LNCaP clone FGC (cell line): Measurements from ENCODE around the gene FGF9.

Source experiments
- DNase-seq: peaks from one replicate; pipeline ENCODE4 v3.0.0-alpha.2; 2011; ENCODE audit warnings: low read depth
- H3K4me3 ChIP-seq: 2 replicates; pipeline ENCODE4 v1.5.1; 2011; ENCODE audit warnings: mild to moderate bottlenecking, low read depth, low read length, control low read depth
- TF ChIP-seq, protein P1 (sequence below): IDR thresholded peaks from 2 replicates; pipeline ENCODE4 v1.5.1; 2012; ENCODE audit warnings: mild to moderate bottlenecking; ENCODE audit not compliant: control insufficient read depth, insufficient read depth; ENCODE audit errors: extremely low read depth

The FGF9 gene

DNA sequence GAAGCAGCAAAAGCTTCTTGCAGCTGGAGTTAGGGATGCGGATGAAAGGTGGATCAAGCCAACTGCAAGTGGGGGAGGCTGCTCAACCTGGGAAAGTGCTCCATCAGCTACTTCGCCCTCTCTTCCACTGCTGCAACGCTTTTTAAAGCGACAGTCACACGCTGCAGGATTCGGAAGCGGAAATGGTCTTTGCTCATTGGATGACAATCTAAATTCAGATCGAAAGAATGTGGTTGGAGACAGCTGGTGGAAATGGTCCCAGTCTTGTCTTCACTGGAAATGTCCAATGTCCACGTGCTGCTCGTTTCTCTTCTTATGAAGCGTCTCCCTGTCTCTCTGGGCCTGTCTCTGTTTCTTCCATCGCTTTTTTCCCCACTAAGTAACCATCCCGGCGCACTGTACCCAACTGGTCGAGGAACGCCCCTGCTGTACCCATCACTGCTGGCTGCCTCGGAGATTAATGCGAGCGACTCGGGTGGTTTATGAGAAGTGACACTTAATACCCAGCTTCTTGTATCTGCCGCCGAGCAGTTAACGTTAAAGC, 2.1 kb upstream of the FGF9 start:
- DNase-seq, result no peak
- no peak overlapping the region for H3K4me3 ChIP-seq
- TF ChIP-seq, protein P1, sequence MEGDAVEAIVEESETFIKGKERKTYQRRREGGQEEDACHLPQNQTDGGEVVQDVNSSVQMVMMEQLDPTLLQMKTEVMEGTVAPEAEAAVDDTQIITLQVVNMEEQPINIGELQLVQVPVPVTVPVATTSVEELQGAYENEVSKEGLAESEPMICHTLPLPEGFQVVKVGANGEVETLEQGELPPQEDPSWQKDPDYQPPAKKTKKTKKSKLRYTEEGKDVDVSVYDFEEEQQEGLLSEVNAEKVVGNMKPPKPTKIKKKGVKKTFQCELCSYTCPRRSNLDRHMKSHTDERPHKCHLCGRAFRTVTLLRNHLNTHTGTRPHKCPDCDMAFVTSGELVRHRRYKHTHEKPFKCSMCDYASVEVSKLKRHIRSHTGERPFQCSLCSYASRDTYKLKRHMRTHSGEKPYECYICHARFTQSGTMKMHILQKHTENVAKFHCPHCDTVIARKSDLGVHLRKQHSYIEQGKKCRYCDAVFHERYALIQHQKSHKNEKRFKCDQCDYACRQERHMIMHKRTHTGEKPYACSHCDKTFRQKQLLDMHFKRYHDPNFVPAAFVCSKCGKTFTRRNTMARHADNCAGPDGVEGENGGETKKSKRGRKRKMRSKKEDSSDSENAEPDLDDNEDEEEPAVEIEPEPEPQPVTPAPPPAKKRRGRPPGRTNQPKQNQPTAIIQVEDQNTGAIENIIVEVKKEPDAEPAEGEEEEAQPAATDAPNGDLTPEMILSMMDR, result no peak

DNA sequence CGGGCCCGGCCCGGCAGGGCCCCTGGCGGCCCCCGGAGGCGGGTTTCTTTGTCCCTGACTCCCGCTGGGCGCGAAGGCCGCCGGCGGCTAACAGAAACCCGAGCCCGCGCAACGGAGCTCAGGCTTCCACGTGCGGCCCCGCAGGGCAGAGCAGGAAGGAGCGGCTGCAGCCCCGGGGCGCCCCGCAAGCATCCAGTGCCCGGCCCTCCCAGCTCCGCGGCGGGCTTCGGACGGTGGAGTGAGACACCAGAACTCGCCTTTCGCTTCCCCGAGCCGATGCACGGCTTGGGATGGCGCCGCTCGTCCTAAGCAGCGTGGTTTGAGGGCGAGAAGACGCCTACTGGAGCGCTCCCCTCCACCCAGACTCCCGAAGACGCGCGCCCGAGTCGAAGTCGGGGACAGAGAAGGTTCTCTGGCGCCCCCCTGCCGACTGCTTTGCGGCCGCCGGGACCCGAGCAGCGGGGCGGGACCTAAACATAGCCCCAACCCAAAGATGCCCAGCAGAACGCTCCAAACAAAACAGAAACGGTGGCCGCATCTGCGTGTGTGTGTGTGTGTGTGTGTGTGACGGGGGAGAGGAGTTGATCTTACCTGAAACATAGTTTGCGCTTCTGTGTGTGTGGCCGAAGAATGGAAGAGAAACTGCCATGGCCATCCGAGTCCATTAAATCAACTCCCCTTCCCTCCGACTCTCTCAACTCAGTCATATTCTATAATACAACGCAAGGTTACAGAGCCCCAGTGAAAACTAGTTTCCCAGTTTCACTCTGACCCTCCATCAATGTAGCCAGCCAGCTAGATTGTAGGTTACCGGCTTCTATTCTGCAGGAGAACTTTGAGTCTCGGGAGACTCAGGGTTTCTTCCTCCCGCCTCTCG, 629 bp upstream of the FGF9 start:
- TF ChIP-seq, protein P1, result no peak
- no peak for DNase-seq
- peak overlapping the region; percentile 36 for H3K4me3 ChIP-seq

DNA sequence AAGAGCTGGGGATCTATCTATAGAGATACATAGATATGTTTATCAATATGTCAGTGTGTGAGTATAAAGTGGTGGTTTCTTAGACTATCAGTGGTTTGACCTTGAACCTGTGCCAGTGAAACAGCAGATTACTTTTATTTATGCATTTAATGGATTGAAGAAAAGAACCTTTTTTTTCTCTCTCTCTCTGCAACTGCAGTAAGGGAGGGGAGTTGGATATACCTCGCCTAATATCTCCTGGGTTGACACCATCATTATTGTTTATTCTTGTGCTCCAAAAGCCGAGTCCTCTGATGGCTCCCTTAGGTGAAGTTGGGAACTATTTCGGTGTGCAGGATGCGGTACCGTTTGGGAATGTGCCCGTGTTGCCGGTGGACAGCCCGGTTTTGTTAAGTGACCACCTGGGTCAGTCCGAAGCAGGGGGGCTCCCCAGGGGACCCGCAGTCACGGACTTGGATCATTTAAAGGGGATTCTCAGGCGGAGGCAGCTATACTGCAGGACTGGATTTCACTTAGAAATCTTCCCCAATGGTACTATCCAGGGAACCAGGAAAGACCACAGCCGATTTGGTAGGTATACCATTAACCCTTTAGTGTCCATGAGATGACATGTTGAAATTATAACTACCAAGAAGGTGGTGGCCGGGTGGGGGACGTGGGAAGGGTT, 880 bp downstream of the FGF9 start:
- DNase-seq, result no peak
- TF ChIP-seq, protein P1, result no peak
- no peak overlapping the region for H3K4me3 ChIP-seq

DNA sequence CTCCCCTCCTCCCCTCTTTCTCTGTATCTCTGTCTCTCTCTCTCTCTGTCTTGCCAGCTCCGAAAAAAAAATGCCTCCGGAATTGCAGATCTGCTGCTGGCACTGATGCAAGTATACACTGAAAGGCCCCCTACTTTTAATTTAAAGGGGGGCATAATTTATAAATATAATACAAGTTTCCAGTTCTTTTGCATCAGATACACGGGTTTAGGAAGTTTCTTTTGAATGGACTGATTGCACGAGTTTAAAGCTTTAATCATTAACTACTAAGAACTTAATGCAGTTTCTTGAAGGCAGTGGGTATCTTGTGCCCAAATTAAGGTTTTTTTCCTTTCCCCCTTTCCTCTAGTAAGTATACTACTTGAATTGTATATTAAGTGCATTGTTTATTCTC, 1.4 kb downstream of the FGF9 start:
- no peak for DNase-seq
- no peak overlapping the region for H3K4me3 ChIP-seq
- TF ChIP-seq, protein P1, result no peak

DNA sequence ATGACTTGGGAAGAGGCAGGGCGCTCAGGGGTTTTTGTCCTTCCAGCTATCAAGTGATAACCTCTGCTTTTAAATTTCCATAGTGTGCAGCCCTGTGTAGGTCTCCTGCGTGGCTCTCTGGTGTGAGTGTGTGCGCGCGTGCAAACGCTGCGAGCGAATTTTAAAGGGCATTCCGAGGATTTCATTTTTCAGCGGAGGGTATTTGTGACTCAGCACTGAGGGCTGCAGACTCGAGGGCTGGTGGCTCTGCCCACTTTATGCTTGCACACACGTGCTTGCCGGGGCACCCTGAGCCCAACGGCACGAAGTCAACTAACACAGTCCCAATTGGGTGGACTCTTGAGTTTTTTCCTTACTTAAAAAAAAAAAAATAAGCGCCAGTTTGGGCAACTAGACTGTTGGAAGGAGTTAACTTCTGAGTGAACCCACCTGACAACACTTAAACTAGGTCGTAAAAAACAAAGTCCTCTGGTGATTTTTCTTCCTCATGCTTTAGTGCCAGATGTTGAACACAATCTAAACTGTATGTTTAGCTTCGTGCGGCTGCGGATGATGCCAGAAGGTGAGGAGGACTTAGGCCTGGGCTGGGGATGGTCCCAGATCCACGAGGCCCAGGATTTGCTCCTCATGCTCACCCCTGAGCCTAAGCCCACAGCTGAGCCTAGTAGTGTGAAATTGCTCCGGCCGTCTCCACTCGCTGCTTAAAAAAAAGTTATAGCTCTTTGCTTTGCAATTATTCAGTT, 2.1 kb downstream of the FGF9 start:
- H3K4me3 ChIP-seq, result 0 out of 2 replicates have a peak overlapping the region, but pooled peaks have one; percentile 15
- TF ChIP-seq, protein P1, result no peak
- DNase-seq, result no peak

DNA sequence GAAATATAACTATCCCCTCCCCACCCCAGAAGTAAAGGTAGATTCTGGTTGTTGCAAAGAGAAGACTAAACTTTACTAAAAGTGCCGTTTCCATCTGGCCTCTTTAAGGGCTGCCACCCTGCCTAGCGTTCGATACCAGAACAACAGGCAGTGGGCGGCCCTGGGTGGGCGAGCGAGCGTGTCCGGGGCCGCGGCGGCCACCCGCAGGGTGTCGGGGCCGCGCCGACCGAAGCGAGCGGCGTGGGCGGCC, 2.6 kb downstream of the FGF9 start:
- 0 out of 2 replicates have a peak overlapping the region, but pooled peaks have one; percentile 15 for H3K4me3 ChIP-seq
- TF ChIP-seq, protein P1, result no peak
- DNase-seq, result no peak
